PFSK-1 (cell line): ENCODE data around the gene LRRC8A.

ENCODE experiments used
- FOXP2 ChIP-seq: optimal IDR thresholded peaks from 2 replicates; pipeline ENCODE3; 2011; ENCODE audit warnings: borderline replicate concordance, control low read depth, inconsistent platforms; ENCODE audit not compliant: insufficient read depth; ENCODE audit errors: extremely low read length, extremely low read depth
- POLR2AphosphoS5 ChIP-seq: IDR thresholded peaks from 2 replicates; pipeline ENCODE4 v1.6.1; 2012; ENCODE audit warnings: low read depth, mild to moderate bottlenecking, control low read depth, low read length, moderate library complexity
- SIN3A ChIP-seq: IDR thresholded peaks from 2 replicates; pipeline ENCODE4 v1.6.1; 2012; ENCODE audit warnings: mild to moderate bottlenecking, low read length, moderate library complexity, borderline replicate concordance; ENCODE audit not compliant: insufficient read depth
- TAF1 ChIP-seq: IDR thresholded peaks from 2 replicates; pipeline ENCODE4 v1.6.1; 2012; ENCODE audit warnings: low read length, control low read depth, borderline replicate concordance; ENCODE audit not compliant: insufficient read depth
- TF ChIP-seq, protein P1 (sequence below), 2 experiments: IDR thresholded peaks; 2 replicates each; pipeline versions ENCODE4 v1.6.1 to v1.8.0; 2011 to 2012; ENCODE audit warnings: low read depth in 2 of 2, low read length in 2 of 2, control low read depth in 1 of 2, inconsistent platforms in 1 of 2, mild to moderate bottlenecking in 1 of 2, moderate library complexity in 1 of 2; ENCODE audit not compliant: insufficient read depth in 1 of 2

The LRRC8A gene

DNA sequence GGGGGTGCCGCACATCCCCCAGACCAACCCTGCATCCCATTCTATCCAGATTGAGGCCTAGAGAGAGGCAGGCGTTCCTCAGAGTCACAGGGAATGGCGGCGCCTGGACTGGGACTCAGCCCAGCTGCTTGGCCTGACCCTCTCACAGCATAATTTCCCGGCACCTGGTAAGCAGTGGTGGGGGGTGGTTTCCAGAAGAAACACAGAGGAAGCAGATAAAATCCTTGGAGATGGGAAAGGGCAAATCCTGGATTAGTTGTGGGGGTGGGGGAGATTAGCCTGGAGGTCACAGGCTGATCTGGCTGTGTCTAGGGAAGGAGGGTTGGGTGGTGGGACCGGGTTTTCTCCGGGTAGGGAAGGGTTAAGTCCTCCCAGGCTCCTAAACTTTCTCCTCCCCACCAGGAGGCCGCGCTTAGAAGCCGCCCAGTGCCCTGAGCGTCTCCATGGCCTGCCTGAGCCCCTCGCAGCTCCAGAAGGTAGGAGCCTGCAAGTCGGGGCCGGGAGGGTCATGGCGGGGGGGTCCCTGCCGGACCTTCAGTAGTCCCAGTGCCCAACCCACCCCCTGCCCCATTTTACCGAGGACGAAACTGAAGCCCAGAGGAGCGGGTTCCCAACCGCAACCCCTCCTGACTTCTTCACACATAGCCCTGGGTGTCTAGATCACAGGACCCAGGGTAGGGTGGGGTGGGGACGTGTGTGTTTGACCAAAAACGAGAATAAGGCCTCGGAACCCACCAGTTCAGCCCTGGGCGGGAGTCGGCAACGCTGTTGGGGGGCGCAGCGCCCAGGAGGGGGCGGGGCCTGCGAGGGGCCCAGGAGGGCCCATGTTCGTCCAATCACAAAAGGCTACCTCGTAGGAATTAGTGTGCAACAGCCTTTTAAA, 40.2 kb downstream of the LRRC8A start:
- TF ChIP-seq SIN3A (no peak), TAF1 (no peak), POLR2AphosphoS5 (no peak), FOXP2 (no peak)
- TF ChIP-seq, protein P1, sequence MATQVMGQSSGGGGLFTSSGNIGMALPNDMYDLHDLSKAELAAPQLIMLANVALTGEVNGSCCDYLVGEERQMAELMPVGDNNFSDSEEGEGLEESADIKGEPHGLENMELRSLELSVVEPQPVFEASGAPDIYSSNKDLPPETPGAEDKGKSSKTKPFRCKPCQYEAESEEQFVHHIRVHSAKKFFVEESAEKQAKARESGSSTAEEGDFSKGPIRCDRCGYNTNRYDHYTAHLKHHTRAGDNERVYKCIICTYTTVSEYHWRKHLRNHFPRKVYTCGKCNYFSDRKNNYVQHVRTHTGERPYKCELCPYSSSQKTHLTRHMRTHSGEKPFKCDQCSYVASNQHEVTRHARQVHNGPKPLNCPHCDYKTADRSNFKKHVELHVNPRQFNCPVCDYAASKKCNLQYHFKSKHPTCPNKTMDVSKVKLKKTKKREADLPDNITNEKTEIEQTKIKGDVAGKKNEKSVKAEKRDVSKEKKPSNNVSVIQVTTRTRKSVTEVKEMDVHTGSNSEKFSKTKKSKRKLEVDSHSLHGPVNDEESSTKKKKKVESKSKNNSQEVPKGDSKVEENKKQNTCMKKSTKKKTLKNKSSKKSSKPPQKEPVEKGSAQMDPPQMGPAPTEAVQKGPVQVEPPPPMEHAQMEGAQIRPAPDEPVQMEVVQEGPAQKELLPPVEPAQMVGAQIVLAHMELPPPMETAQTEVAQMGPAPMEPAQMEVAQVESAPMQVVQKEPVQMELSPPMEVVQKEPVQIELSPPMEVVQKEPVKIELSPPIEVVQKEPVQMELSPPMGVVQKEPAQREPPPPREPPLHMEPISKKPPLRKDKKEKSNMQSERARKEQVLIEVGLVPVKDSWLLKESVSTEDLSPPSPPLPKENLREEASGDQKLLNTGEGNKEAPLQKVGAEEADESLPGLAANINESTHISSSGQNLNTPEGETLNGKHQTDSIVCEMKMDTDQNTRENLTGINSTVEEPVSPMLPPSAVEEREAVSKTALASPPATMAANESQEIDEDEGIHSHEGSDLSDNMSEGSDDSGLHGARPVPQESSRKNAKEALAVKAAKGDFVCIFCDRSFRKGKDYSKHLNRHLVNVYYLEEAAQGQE (IDR thresholded peaks at IDR 0.05; ENCODE audit: insufficient read depth in 1 of 2, low read depth in 2 of 2, low read length in 2 of 2): no peak

DNA sequence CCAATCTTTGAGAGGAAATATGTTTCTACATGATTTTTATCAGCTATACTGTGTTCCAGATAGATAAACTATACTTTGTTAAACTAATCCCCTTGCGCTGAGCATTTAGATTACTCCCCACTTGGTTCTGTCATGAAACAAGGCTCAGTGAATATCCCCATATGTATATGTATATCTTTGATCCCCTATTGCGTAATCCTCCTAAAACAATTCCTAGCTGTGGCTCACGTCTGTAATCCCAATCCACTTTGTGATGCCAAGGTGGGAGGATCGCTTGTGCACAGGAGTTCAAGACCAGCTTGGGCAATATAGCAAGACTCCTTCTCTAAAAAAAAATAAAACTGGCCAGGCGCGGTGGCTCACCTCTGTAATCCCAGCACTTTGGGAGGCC, 41.6 kb downstream of the LRRC8A start:
- TF ChIP-seq POLR2AphosphoS5: no peak
- TF ChIP-seq SIN3A: no peak
- no peak for TF ChIP-seq TAF1
- TF ChIP-seq FOXP2: no peak
- TF ChIP-seq, protein P1 (IDR thresholded peaks at IDR 0.05; ENCODE audit: insufficient read depth in 1 of 2, low read depth in 2 of 2, low read length in 2 of 2): no peak

DNA sequence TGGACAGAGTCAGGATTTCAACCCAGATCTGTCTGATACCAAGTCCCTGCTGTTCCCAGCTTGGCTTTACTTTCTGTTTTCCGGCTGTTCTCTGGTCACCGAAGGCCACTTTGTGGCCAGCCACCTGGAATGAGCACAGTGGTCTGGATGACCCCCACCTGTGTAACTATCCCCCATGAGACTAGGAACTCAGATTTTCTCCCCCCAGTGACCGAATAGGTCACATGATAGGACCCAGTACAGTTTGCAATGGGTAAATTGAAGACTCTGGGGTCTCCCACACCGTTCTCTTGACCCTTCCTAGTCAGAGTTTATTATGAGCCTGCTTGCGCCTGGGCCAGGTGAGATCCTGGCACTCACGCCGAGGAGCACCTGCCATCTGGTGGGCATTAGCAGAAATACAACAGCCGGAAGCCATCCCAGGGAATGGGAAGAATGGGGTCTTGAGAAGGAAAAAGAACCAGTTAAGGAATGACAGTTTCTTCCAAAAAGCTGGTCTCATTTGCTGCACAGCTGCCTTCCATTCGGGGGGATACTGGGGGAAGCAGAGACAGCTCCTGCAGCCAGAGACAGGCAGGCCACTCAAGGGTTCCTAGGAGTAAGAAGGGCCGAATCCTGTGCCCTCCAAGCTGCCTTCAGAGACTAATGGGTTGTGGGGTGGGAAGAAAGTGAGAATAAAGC, 45.9 kb downstream of the LRRC8A start:
- TF ChIP-seq, protein P1 (IDR thresholded peaks at IDR 0.05; ENCODE audit: insufficient read depth in 1 of 2, low read depth in 2 of 2, low read length in 2 of 2): no peak
- TF ChIP-seq POLR2AphosphoS5 (no peak), SIN3A (no peak), TAF1 (no peak), FOXP2 (no peak)

DNA sequence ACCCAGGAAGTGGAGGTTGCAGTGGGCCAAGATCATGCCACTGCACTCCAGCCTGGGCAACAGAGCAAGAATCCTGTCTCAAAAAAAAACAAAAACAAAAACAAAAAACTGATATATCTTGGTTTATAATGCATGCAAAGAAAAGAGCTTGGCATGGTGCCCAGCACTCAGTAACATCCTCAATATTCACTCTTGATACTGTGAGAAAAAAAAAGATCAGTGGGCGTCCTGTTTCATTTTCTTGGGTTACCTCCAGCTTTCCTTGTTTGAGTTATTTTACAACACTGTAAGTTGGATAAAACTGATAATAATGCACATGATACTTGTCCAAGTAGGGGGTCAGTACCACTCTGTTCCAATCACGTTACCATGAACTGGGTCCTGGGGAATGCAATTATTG, 46.7 kb downstream of the LRRC8A start:
- no peak for TF ChIP-seq TAF1
- TF ChIP-seq POLR2AphosphoS5: no peak

DNA sequence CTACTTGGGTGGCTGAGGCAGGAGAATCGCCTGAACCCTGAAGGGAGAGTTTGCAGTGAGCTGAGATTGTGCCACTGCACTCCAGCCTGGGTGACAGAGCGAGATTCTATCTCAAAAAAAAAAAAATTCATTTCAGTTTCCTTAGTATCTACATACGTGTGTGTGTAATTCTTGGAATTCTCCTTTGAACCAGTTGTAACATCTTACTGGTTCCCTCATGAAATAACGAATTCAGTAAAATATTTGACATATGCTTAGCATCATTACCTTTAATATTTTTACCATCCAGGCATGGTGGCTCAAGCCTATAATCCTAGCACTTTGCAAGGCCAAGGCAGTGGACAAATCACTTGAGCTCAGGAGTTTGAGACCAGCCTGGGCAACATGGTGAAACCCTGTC, 47.6 kb downstream of the LRRC8A start:
- no peak for TF ChIP-seq FOXP2

DNA sequence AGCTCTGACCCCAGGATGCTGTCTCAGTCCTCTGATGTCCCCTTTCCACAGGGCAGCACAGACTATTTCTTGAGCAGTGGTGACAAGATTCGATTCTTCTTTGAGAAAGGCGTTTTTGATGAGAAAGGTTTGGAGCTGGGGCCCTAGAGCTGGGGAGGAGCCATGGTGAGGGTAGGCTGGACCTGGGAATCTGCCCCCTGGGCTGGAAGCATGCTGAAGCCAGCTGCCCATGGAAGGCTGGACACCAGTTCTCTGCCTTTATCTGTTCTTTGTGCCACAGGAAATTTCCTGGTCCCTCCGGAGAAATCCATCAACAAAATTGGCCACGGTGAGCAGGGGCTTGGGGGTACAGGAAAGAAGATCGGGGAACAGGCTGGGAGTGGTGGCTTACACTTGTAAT, 51.8 kb downstream of the LRRC8A start:
- TF ChIP-seq, protein P1 (IDR thresholded peaks at IDR 0.05; ENCODE audit: insufficient read depth in 1 of 2, low read depth in 2 of 2, low read length in 2 of 2): no peak
- TF ChIP-seq SIN3A (no peak), TAF1 (no peak), POLR2AphosphoS5 (no peak), FOXP2 (no peak)
